Measurements from ENCODE around the gene CYP27C1. TPM values are rescaled to one million over a fixed set of nuclear protein-coding genes. Genes with fewer than 3 reads are reported as not detected.

The CYP27C1 gene
- total and polyA plus RNA-seq, 2 experiments from 2014 or later, result 1.8 to 2.9 TPM

GRCh38 chr2:127200962-127201361 is 19.1 kb downstream of the CYP27C1 start (continued):
- TF ChIP-seq, protein P1, sequence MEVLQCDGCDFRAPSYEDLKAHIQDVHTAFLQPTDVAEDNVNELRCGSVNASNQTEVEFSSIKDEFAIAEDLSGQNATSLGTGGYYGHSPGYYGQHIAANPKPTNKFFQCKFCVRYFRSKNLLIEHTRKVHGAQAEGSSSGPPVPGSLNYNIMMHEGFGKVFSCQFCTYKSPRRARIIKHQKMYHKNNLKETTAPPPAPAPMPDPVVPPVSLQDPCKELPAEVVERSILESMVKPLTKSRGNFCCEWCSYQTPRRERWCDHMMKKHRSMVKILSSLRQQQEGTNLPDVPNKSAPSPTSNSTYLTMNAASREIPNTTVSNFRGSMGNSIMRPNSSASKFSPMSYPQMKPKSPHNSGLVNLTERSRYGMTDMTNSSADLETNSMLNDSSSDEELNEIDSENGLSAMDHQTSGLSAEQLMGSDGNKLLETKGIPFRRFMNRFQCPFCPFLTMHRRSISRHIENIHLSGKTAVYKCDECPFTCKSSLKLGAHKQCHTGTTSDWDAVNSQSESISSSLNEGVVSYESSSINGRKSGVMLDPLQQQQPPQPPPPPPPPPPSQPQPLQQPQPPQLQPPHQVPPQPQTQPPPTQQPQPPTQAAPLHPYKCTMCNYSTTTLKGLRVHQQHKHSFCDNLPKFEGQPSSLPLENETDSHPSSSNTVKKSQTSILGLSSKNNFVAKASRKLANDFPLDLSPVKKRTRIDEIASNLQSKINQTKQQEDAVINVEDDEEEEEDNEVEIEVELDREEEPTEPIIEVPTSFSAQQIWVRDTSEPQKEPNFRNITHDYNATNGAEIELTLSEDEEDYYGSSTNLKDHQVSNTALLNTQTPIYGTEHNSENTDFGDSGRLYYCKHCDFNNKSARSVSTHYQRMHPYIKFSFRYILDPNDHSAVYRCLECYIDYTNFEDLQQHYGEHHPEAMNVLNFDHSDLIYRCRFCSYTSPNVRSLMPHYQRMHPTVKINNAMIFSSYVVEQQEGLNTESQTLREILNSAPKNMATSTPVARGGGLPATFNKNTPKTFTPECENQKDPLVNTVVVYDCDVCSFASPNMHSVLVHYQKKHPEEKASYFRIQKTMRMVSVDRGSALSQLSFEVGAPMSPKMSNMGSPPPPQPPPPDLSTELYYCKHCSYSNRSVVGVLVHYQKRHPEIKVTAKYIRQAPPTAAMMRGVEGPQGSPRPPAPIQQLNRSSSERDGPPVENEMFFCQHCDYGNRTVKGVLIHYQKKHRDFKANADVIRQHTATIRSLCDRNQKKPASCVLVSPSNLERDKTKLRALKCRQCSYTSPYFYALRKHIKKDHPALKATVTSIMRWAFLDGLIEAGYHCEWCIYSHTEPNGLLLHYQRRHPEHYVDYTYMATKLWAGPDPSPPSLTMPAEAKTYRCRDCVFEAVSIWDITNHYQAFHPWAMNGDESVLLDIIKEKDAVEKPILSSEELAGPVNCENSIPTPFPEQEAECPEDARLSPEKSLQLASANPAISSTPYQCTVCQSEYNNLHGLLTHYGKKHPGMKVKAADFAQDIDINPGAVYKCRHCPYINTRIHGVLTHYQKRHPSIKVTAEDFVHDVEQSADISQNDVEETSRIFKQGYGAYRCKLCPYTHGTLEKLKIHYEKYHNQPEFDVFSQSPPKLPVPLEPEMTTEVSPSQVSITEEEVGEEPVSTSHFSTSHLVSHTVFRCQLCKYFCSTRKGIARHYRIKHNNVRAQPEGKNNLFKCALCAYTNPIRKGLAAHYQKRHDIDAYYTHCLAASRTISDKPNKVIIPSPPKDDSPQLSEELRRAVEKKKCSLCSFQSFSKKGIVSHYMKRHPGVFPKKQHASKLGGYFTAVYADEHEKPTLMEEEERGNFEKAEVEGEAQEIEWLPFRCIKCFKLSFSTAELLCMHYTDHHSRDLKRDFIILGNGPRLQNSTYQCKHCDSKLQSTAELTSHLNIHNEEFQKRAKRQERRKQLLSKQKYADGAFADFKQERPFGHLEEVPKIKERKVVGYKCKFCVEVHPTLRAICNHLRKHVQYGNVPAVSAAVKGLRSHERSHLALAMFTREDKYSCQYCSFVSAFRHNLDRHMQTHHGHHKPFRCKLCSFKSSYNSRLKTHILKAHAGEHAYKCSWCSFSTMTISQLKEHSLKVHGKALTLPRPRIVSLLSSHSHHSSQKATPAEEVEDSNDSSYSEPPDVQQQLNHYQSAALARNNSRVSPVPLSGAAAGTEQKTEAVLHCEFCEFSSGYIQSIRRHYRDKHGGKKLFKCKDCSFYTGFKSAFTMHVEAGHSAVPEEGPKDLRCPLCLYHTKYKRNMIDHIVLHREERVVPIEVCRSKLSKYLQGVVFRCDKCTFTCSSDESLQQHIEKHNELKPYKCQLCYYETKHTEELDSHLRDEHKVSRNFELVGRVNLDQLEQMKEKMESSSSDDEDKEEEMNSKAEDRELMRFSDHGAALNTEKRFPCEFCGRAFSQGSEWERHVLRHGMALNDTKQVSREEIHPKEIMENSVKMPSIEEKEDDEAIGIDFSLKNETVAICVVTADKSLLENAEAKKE (CRISPR knock-in tag; IDR thresholded peaks at IDR 0.05), result no peak

DNA sequence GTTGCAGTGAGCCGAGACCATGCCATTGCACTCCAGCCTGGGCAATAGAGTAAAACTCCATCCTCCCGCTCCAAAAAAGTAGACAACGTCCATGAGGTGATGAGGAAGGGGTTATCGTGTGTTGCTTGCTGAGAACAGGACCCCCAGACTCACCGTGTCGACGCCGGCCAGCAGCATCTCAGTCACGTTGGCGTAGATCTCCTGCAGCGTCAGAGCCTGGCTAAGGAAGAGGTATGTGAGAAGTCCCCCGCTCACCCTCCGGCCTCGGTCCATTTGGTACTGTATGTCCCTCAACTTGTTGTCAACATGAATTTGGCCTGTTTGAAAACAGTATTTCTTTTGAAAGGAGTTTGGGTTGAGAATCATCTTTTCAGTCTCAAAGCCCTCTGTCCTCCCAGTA is 20.9 kb downstream of the CYP27C1 start:
- 0 out of 2 replicates have a peak, but pooled peaks cover 3% of the 10 kb centered on the region for H3F3A ChIP-seq (replicated peaks; ENCODE audit: low read depth)
- no peak overlapping the region for H2AFZ ChIP-seq
- no peak overlapping the region for H3K4me2 ChIP-seq
- peaks cover 14% of the 10 kb centered on the region for H3K9me3 Mint-ChIP-seq
- no peaks in the 10 kb centered on the region for H3K79me2 ChIP-seq (replicated peaks; ENCODE audit: insufficient read depth)
- peaks cover 19% of the 10 kb centered on the region for H3K4me1 Mint-ChIP-seq
- H3K4me3 Mint-ChIP-seq, result no peak overlapping the region
- no peaks in the 10 kb centered on the region for H3K9me2 ChIP-seq (ENCODE audit: insufficient read depth)
- H3K27ac Mint-ChIP-seq, result no peak overlapping the region
- no peak for DNase-seq (ENCODE audit: low spot score)
- no peaks in the 10 kb centered on the region for H3K36me3 ChIP-seq (ENCODE audit: insufficient read depth)
- H4K20me1 ChIP-seq (replicated peaks; ENCODE audit: insufficient read depth), result no peaks in the 10 kb centered on the region
- H3K4me3 ChIP-seq, result no peak overlapping the region
- H3K27me3 Mint-ChIP-seq (ENCODE audit: insufficient read depth, low read depth, poor library complexity), result peaks cover 7% of the 10 kb centered on the region
- no peak overlapping the region for H3K27ac ChIP-seq (ENCODE audit: low read depth)
- H3K27me3 ChIP-seq (ENCODE audit: insufficient read depth), result no peaks in the 10 kb centered on the region
- H3K36me3 Mint-ChIP-seq (ENCODE audit: low read depth), result peaks cover 9% of the 10 kb centered on the region
- no peak for ATAC-seq
- peaks cover 8% of the 10 kb centered on the region; the same call in 1 of the 2 replicates for H3K4me1 ChIP-seq (ENCODE audit: insufficient read depth)
- TF ChIP-seq EZH2phosphoT487 (IDR thresholded peaks at IDR 0.05; ENCODE audit: unreplicated experiment) (no peak), JUNB (IDR thresholded peaks at IDR 0.05; ENCODE audit: unreplicated experiment) (no peak), REST (IDR thresholded peaks at IDR 0.05; ENCODE audit: unreplicated experiment) (no peak), CREB1 (CRISPR knock-in tag; IDR thresholded peaks at IDR 0.05; ENCODE audit: low read depth) (no peak), NANOG (IDR thresholded peaks at IDR 0.05; ENCODE audit: borderline replicate concordance) (no peak)
- TF ChIP-seq, protein P2, sequence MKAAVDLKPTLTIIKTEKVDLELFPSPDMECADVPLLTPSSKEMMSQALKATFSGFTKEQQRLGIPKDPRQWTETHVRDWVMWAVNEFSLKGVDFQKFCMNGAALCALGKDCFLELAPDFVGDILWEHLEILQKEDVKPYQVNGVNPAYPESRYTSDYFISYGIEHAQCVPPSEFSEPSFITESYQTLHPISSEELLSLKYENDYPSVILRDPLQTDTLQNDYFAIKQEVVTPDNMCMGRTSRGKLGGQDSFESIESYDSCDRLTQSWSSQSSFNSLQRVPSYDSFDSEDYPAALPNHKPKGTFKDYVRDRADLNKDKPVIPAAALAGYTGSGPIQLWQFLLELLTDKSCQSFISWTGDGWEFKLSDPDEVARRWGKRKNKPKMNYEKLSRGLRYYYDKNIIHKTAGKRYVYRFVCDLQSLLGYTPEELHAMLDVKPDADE (IDR thresholded peaks at IDR 0.05), result no peak

Measured in GM23338 (cell line).